Activated CD8-positive, alpha-beta memory T cell treated with anti-CD3 and anti-CD28 coated beads for 1 hour (primary cell): Measurements from ENCODE around the gene CTNND1.
"Not testable (repeated sequence)": the region's sequence is repeated elsewhere in the genome, so short reads cannot be mapped to it uniquely, and the experiment has no call there.

Experiments
- DNase-seq, 2 donors: peaks; one replicate each; pipeline ENCODE4 v3.0.0-alpha.2; 2020; ENCODE audit warnings: low read depth in 1 of 2; ENCODE audit errors: extremely low read depth in 1 of 2

The CTNND1 gene

GRCh38 chr11:57787920-57788702 lies 26.5 kb downstream of the CTNND1 start:
- DNase-seq: no peak

- DNase-seq: no peak
These were observed 27.1 kb downstream of the CTNND1 start for GRCh38 chr11:57788703-57789088.

- DNase-seq: no peak
These were observed 29.9 kb downstream of the CTNND1 start for GRCh38 chr11:57791321-57792059.

- DNase-seq: peak; percentile 47 to 76
These were observed 30.5 kb downstream of the CTNND1 start for GRCh38 chr11:57792060-57792541.

- DNase-seq: no peak
These were observed 31.3 kb downstream of the CTNND1 start for GRCh38 chr11:57792870-57793269.

GRCh38 chr11:57793351-57794115 lies 31.9 kb downstream of the CTNND1 start:
- DNase-seq: no peak

GRCh38 chr11:57798905-57799559 lies 37.4 kb downstream of the CTNND1 start:
- no peak for DNase-seq

GRCh38 chr11:57800444-57801182 lies 39.0 kb downstream of the CTNND1 start:
- DNase-seq: no peak

- DNase-seq: no peak
These were observed 39.5 kb downstream of the CTNND1 start for GRCh38 chr11:57801183-57801485.

- no peak for DNase-seq
These were observed 40.8 kb downstream of the CTNND1 start for GRCh38 chr11:57802411-57802810.

- DNase-seq: no peak
These were observed 42.9 kb downstream of the CTNND1 start for GRCh38 chr11:57804466-57804865.

GRCh38 chr11:57805780-57806179 lies 44.2 kb downstream of the CTNND1 start:
- DNase-seq: no peak

GRCh38 chr11:57812634-57813033 lies 51.0 kb downstream of the CTNND1 start:
- DNase-seq: no peak

- no peak for DNase-seq
These were observed 53.9 kb downstream of the CTNND1 start for GRCh38 chr11:57815476-57815875.

GRCh38 chr11:57815877-57816276 lies 54.3 kb downstream of the CTNND1 start:
- DNase-seq: no peak

GRCh38 chr11:57818812-57819211 lies 57.2 kb downstream of the CTNND1 start:
- no peak for DNase-seq

- DNase-seq: no peak
These were observed 57.8 kb downstream of the CTNND1 start for GRCh38 chr11:57819252-57819979.

- DNase-seq: no peak
These were observed 62.3 kb downstream of the CTNND1 start for GRCh38 chr11:57823859-57824258.

- no peak for DNase-seq
These were observed 73.2 kb downstream of the CTNND1 start for GRCh38 chr11:57834852-57835251.

GRCh38 chr11:57838609-57839008 lies 77.0 kb downstream of the CTNND1 start:
- not testable (repeated sequence) for DNase-seq
